HepG2 (cell line): ENCODE measurements around the gene GPR25. TPM values are rescaled to one million over a fixed set of nuclear protein-coding genes. Genes with fewer than 3 reads are reported as not detected.
A peak's percentile ranks its signal among the peaks of the same experiment; 100 is the strongest.

Source experiments
- ATF7-NPFF ChIP-seq: sonication (generic); formaldehyde crosslinking; IDR thresholded peaks from 2 replicates; pipeline ENCODE4 v1.8.1; 2023; ENCODE audit warnings: mild to moderate bottlenecking, low read depth, missing genetic modification reagents, moderate library complexity
- DNMT1 ChIP-seq: sonication (generic); formaldehyde crosslinking; IDR thresholded peaks from 2 replicates; pipeline ENCODE4 v1.5.1; 2020; ENCODE audit warnings: mild to moderate bottlenecking, missing genetic modification reagents
- FOXM1 ChIP-seq: sonication (generic); formaldehyde crosslinking; IDR thresholded peaks from 2 replicates; pipeline ENCODE4 v1.5.0; 2020; ENCODE audit warnings: missing genetic modification reagents
- FOXP4 ChIP-seq: sonication (generic); formaldehyde crosslinking; IDR thresholded peaks from 2 replicates; pipeline ENCODE4 v1.4.0; 2020; ENCODE audit warnings: missing genetic modification reagents
- GATAD2A ChIP-seq: IDR thresholded peaks from 2 replicates; pipeline ENCODE4 v1.6.1; 2016
- IKZF5 ChIP-seq: IDR thresholded peaks from 2 replicates; pipeline ENCODE4 v1.6.1; 2018; ENCODE audit warnings: missing genetic modification reagents, mild to moderate bottlenecking, missing compliant biosample characterization
- MTA1 ChIP-seq: sonication (generic); formaldehyde crosslinking; IDR thresholded peaks from 2 replicates; pipeline ENCODE4 v1.4.0; 2020; ENCODE audit warnings: missing genetic modification reagents, mild to moderate bottlenecking, borderline replicate concordance
- NRL ChIP-seq: sonication (generic); formaldehyde crosslinking; IDR thresholded peaks from 2 replicates; pipeline ENCODE4 v1.5.0; 2020; ENCODE audit warnings: missing genetic modification reagents, mild to moderate bottlenecking, moderate library complexity, borderline replicate concordance
- PHF21A ChIP-seq: sonication (generic); formaldehyde crosslinking; IDR thresholded peaks from 2 replicates; pipeline ENCODE4 v1.5.0; 2020; ENCODE audit warnings: mild to moderate bottlenecking, missing genetic modification reagents
- POGK ChIP-seq: sonication (generic); formaldehyde crosslinking; conservative IDR thresholded peaks from 2 replicates; pipeline ENCODE4 v1.8.0; 2022; ENCODE audit warnings: mild to moderate bottlenecking, moderate library complexity, missing genetic modification reagents
- SMC3 ChIP-seq: IDR thresholded peaks from 2 replicates; pipeline ENCODE4 v1.6.1; 2011; ENCODE audit warnings: low read length, improper control_type of control experiment
- ZBTB43 ChIP-seq: sonication (generic); formaldehyde crosslinking; conservative IDR thresholded peaks from 2 replicates; pipeline ENCODE4 v1.4.0; 2020; ENCODE audit warnings: missing genetic modification reagents
- ZNF263 ChIP-seq: sonication (generic); formaldehyde crosslinking; IDR thresholded peaks from 2 replicates; pipeline ENCODE4 v1.4.0; 2020; ENCODE audit warnings: missing genetic modification reagents
- ZNF367 ChIP-seq: sonication (generic); formaldehyde crosslinking; IDR thresholded peaks from 2 replicates; pipeline ENCODE4 v1.4.0; 2020; ENCODE audit warnings: missing genetic modification reagents, borderline replicate concordance
- ZNF503 ChIP-seq: sonication (generic); formaldehyde crosslinking; IDR thresholded peaks from 2 replicates; pipeline ENCODE4 v1.4.0; 2020; ENCODE audit warnings: missing genetic modification reagents
- ZNF574 ChIP-seq: sonication (generic); formaldehyde crosslinking; IDR thresholded peaks from 2 replicates; pipeline ENCODE4 v1.4.0; 2020; ENCODE audit warnings: missing genetic modification reagents
- ZNF816 ChIP-seq: sonication (generic); formaldehyde crosslinking; IDR thresholded peaks from 2 replicates; pipeline ENCODE4 v1.8.0; 2022; ENCODE audit warnings: missing genetic modification reagents, mild to moderate bottlenecking, borderline replicate concordance
- ZNF879 ChIP-seq: sonication (generic); formaldehyde crosslinking; IDR thresholded peaks from 2 replicates; pipeline ENCODE4 v1.8.1; 2023; ENCODE audit warnings: missing genetic modification reagents
- ZSCAN30 ChIP-seq: sonication (generic); formaldehyde crosslinking; IDR thresholded peaks from 2 replicates; pipeline ENCODE4 v1.5.0; 2020; ENCODE audit warnings: mild to moderate bottlenecking, missing genetic modification reagents
- polyA plus RNA-seq, 8 experiments: library from polyadenylated mRNA; depleted of rRNA in 3 of 8; stranded (reverse) in 7 of 8; unstranded in 1 of 8; fragments of >200 nt; fragmentation: Illumina TruSeq in 4 of 8; extraction: Trizol in 4 of 8; gene quantifications; 2 replicates each; pipeline versions ENCODE4 v1.2.1 to v1.2.3, GENCODE V29; 2011 to 2016; ENCODE audit warnings: low read depth in 4 of 8, missing spikeins in 1 of 8, mixed read lengths in 1 of 8; ENCODE audit not compliant: insufficient read depth in 1 of 8
- total RNA-seq, 5 experiments: library from RNA; depleted of rRNA; stranded (reverse); fragments of >200 nt; fragmentation: Illumina TruSeq; extraction: Trizol; gene quantifications; 2 replicates each; pipeline ENCODE4 v1.2.3, GENCODE V29; 2016; ENCODE audit warnings: low read depth in 1 of 5

The GPR25 gene
- total and polyA plus RNA-seq, 2 of the 13 experiments (the other 11 are each of a cell fraction or from before 2014, with no cell fraction given) = not detected

- 0 out of 2 replicates have a peak, but pooled peaks have one; percentile 21 for TF ChIP-seq ZNF574 (CRISPR knock-in tag)
- TF ChIP-seq ZSCAN30 = no peak
- no peak for TF ChIP-seq ZNF816
- TF ChIP-seq NRL (CRISPR knock-in tag) = peak; percentile 23; the same call in 1 of the 2 replicates
- no peak for TF ChIP-seq FOXM1 (CRISPR knock-in tag)
- TF ChIP-seq FOXP4 = peak; percentile 24; the same call in 1 of the 2 replicates
- TF ChIP-seq ZNF879 (CRISPR knock-in tag) = 0 out of 2 replicates have a peak, but pooled peaks have one; percentile 38
- no peak for TF ChIP-seq MTA1 (CRISPR knock-in tag)
- peak; percentile 92 for TF ChIP-seq ZNF263
- TF ChIP-seq ZNF503 (CRISPR knock-in tag) = no peak
- TF ChIP-seq IKZF5 (CRISPR knock-in tag) = no peak
- TF ChIP-seq ZBTB43 (CRISPR knock-in tag) = no peak
- no peak for TF ChIP-seq DNMT1
- no peak for TF ChIP-seq ZNF367 (CRISPR knock-in tag)
- TF ChIP-seq PHF21A = 0 out of 2 replicates have a peak, but pooled peaks have one; percentile 45
- TF ChIP-seq POGK (CRISPR knock-in tag) = no peak
- TF ChIP-seq ATF7-NPFF (CRISPR knock-in tag) = no peak
- TF ChIP-seq SMC3 = no peak
- no peak for TF ChIP-seq GATAD2A
Measured at GRCh38 chr1:200888349-200888838, 15.6 kb downstream of the GPR25 start (continued).
